Hepatocyte (in vitro differentiated cells): ENCODE data around the gene COL17A1.

Source experiments
- CTCF ChIP-seq: fragments of 200-600 bp; sonication (generic); IDR thresholded peaks from 2 replicates; pipeline ENCODE4 v1.5.1; 2016; ENCODE audit warnings: antibody characterized with exemption, mild to moderate bottlenecking; ENCODE audit not compliant: poor library complexity
- EZH2phosphoT487 ChIP-seq: fragments of 200-600 bp; sonication (generic); IDR thresholded peaks from one replicate; pipeline ENCODE4 v1.6.1; 2018; ENCODE audit warnings: antibody characterized with exemption, mild to moderate bottlenecking, low read depth, moderate library complexity; ENCODE audit not compliant: unreplicated experiment, severe bottlenecking

- TF ChIP-seq EZH2phosphoT487: no peak
- TF ChIP-seq CTCF: no peak
Observed at GRCh38 chr10:104038537-104038936, 47.1 kb downstream of the COL17A1 start.
